Right lobe of liver (tissue), 6 donors: ENCODE results near the gene PLCB1. TPM values are rescaled to one million over a fixed set of nuclear protein-coding genes. Genes with fewer than 3 reads are reported as not detected.

ENCODE experiments used
- ATAC-seq, 4 donors: fragments of 200-7000 bp; cut with Tn5 transposase; one replicate each; pipeline ENCODE4 v1.9.1; 2020; ENCODE audit warnings: mild to moderate bottlenecking in 4 of 4, moderate library complexity in 4 of 4
- DNase-seq, 3 donors: peaks; one replicate each; pipeline ENCODE4 v3.0.0-alpha.2; 2020
- H3K27ac ChIP-seq, 3 donors: fragments of 200-600 bp; one replicate each; pipeline ENCODE4 v1.8.0; 2022
- H3K27me3 ChIP-seq, 2 donors: fragments of 200-600 bp; one replicate each; pipeline ENCODE4 v1.8.0; 2022
- H3K36me3 ChIP-seq, 4 donors: fragments of 200-600 bp; sonication (generic) in 1 of 4; one replicate each; pipeline versions ENCODE4 v1.5.1 to v1.8.0; 2017 to 2022; ENCODE audit warnings: control low read depth in 1 of 4
- H3K4me1 ChIP-seq, 4 donors: fragments of 200-600 bp; sonication (generic) in 1 of 4; one replicate each; pipeline versions ENCODE4 v1.5.1 to v1.8.0; 2017 to 2022; ENCODE audit warnings: control low read depth in 1 of 4
- H3K4me3 ChIP-seq, 3 donors: fragments of 200-600 bp; one replicate each; pipeline ENCODE4 v1.8.0; 2022
- H3K9me3 ChIP-seq, 4 donors: fragments of 200-600 bp; sonication (generic) in 1 of 4; one replicate each; pipeline versions ENCODE4 v1.5.1 to v1.8.0; 2017 to 2022; ENCODE audit warnings: control low read depth in 1 of 4
- CTCF ChIP-seq, 4 donors: fragments of 200-600 bp in 3 of 4; fragments of 450-650 bp in 1 of 4; IDR thresholded peaks; one replicate each; pipeline versions ENCODE4 v1.5.1 to v1.8.0; 2016 to 2022; ENCODE audit warnings: antibody characterized with exemption in 4 of 4, mild to moderate bottlenecking in 2 of 4
- POLR2A ChIP-seq: fragments of 450-650 bp; IDR thresholded peaks from one replicate; pipeline ENCODE4 v1.6.1; 2017; ENCODE audit warnings: antibody characterized with exemption, mild to moderate bottlenecking
- WGBS: methylation state at CpG from one replicate; pipeline ENCODE4 v1.1.6; 2018; ENCODE audit warnings: low coverage, low lambda C conversion rate; ENCODE audit not compliant: insufficient coverage; ENCODE audit errors: missing lambda C conversion rate; 5-methylcytosine and 5-hydroxymethylcytosine counted together
- intact Hi-C, 2 donors: fragments of 100-400 bp; cut with DNase I; formaldehyde crosslinking; loops; one replicate each; pipeline versions ENCODE4 v1.11.2 to v1.14.1; 2022
- total RNA-seq, 6 experiments: library from RNA; depleted of rRNA in 2 of 6; stranded (reverse); fragments of >200 nt in 2 of 6; fragmentation: NEBNext Ultra II Directional in 3 of 6; extraction: Animal tissue kit (Norgen Biotek cat#: 25700) in 3 of 6; gene quantifications; one replicate each; pipeline versions ENCODE4 v1.1.0 to v1.2.4, GENCODE V29; 2016 to 2023
- donor health status: DM: no; HTN: yes; CAD: no.
- donor health status: DM: no; HTN: no; CAD: no.
- donor health status: DM: no; HTN: no; CAD: no.
- donor health status: DM: no; HTN: yes; CAD: no.
- donor health status: DM: no; HTN: yes; CAD: no.

PLCB1 gene
- total RNA-seq, 6 experiments from 2014 or later, result 5.0 to 9.9 (median 5.7) TPM

- intact Hi-C loops, result loop anchor here in 1 of 2 donors (10.0 kb wide), 1 partner anchor 172 kb away; the partner anchor contains the start of gene PLCB1
- no peaks in the 10 kb centered on the region for H3K36me3 ChIP-seq
- DNase-seq (no peak), ATAC-seq (no peak)
- TF ChIP-seq CTCF (IDR thresholded peaks at IDR 0.05) (no peak), POLR2A (no peak)
- H3K4me3 ChIP-seq, result no peak overlapping the region
- 19% methylated on average over 3 of the region's 3 CpGs for WGBS
- no peaks in the 10 kb centered on the region for H3K4me1 ChIP-seq
- no peaks in the 10 kb centered on the region for H3K9me3 ChIP-seq
- H3K27me3 ChIP-seq, result no peaks in the 10 kb centered on the region
- no peak overlapping the region for H3K27ac ChIP-seq
Observed at GRCh38 chr20:8306937-8307336, 174.9 kb downstream of the PLCB1 start.

GRCh38 chr20:8309634-8310033 is 177.6 kb downstream of the PLCB1 start:
- Histone ChIP-seq H3K27ac (no peak overlapping the region), H3K4me1 (no peaks in the 10 kb centered on the region), H3K36me3 (no peaks in the 10 kb centered on the region), H3K4me3 (no peak overlapping the region), H3K27me3 (no peaks in the 10 kb centered on the region), H3K9me3 (no peaks in the 10 kb centered on the region)
- intact Hi-C loops, result loop anchor here in 1 of 2 donors (10.0 kb wide), 1 partner anchor 175 kb away; the partner anchor contains the start of gene PLCB1
- WGBS, result 76% methylated on average over 5 of the region's 5 CpGs
- TF ChIP-seq POLR2A, result no peak
- TF ChIP-seq CTCF (IDR thresholded peaks at IDR 0.05), result no peak
- DNase-seq (no peak), ATAC-seq (no peak)

GRCh38 chr20:8310618-8311017 is 178.6 kb downstream of the PLCB1 start:
- TF ChIP-seq CTCF (IDR thresholded peaks at IDR 0.05), result no peak
- DNase-seq (no peak), ATAC-seq (no peak)
- Histone ChIP-seq H3K27me3 (no peaks in the 10 kb centered on the region), H3K36me3 (no peaks in the 10 kb centered on the region), H3K9me3 (no peaks in the 10 kb centered on the region), H3K4me1 (peaks cover 0 to 2% (median 0%) of the 10 kb centered on the region in 4 donors), H3K4me3 (no peak overlapping the region), H3K27ac (no peak overlapping the region)
- 72% methylated on average over 4 of the region's 4 CpGs for WGBS
- intact Hi-C loops, result no loop called here

GRCh38 chr20:8313073-8313472 is 181.0 kb downstream of the PLCB1 start:
- TF ChIP-seq CTCF (IDR thresholded peaks at IDR 0.05), result no peak
- no peak for TF ChIP-seq POLR2A
- ATAC-seq (no peak), DNase-seq (no peak)
- H3K27me3 ChIP-seq, result no peaks in the 10 kb centered on the region
- WGBS, result 83% methylated on average over 1 of the region's 1 CpG
- H3K9me3 ChIP-seq, result no peaks in the 10 kb centered on the region
- no peaks in the 10 kb centered on the region for H3K36me3 ChIP-seq
- no peak overlapping the region for H3K4me3 ChIP-seq
- peaks cover 0 to 6% (median 0%) of the 10 kb centered on the region in 4 donors for H3K4me1 ChIP-seq
- intact Hi-C loops, result no loop called here
- H3K27ac ChIP-seq, result no peak overlapping the region
